ENCODE measurements around the gene SLC10A6. TPM values are rescaled to one million over a fixed set of nuclear protein-coding genes. Genes with fewer than 3 reads are reported as not detected.
A peak's percentile ranks its signal among the peaks of the same experiment; 100 is the strongest.

SLC10A6 gene
- total RNA-seq, 1 donor: under 0.01 TPM

DNA sequence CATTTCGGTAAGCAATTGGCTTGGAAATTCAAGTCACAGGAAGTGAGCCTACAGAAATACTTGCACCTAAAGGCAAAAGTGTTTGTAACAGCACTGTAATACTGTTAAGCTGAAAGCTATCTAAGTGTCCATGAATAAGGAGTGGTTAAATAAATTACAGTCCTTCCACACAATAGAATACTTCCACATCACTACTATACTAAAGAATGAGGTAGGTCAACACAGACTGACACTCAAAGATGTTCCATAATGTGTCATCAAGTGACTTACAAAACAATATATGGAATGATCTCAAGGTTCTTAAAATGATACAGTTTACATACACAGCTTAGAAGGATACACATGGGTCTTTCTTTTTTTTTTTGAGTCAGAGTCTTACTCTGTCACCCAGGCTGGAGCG, 27.0 kb downstream of the SLC10A6 start:
- no peak overlapping the region for H3K4me3 ChIP-seq (ENCODE audit: low read depth, low read length)
- DNase-seq (ENCODE audit: low read depth): no peak
- TF ChIP-seq, protein P1, sequence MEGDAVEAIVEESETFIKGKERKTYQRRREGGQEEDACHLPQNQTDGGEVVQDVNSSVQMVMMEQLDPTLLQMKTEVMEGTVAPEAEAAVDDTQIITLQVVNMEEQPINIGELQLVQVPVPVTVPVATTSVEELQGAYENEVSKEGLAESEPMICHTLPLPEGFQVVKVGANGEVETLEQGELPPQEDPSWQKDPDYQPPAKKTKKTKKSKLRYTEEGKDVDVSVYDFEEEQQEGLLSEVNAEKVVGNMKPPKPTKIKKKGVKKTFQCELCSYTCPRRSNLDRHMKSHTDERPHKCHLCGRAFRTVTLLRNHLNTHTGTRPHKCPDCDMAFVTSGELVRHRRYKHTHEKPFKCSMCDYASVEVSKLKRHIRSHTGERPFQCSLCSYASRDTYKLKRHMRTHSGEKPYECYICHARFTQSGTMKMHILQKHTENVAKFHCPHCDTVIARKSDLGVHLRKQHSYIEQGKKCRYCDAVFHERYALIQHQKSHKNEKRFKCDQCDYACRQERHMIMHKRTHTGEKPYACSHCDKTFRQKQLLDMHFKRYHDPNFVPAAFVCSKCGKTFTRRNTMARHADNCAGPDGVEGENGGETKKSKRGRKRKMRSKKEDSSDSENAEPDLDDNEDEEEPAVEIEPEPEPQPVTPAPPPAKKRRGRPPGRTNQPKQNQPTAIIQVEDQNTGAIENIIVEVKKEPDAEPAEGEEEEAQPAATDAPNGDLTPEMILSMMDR (IDR thresholded peaks at IDR 0.05; ENCODE audit: insufficient read depth, low read depth, low read length): no peak

DNA sequence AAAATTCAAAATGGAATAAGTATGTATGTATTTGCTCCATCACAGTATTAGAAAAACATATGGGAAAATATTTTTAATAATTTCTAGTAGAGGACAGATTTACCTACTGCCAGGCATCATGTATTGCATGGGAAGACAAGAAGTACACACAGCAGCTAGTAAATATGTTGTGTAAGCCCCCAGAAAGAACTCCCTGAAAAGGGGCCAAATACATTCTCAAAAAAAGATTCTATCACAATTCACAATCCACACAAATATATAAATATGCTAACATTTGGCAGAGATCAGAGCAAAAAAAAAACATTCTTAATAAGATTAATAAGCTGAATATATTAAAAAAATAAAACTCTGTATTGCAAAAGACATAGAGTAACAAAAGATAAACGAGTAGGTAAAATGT, 28.0 kb downstream of the SLC10A6 start:
- no peak overlapping the region for H3K4me3 ChIP-seq (ENCODE audit: low read depth, low read length)
- DNase-seq (ENCODE audit: low read depth): peak; percentile 14
- TF ChIP-seq, protein P1 (IDR thresholded peaks at IDR 0.05; ENCODE audit: insufficient read depth, low read depth, low read length): no peak

DNA sequence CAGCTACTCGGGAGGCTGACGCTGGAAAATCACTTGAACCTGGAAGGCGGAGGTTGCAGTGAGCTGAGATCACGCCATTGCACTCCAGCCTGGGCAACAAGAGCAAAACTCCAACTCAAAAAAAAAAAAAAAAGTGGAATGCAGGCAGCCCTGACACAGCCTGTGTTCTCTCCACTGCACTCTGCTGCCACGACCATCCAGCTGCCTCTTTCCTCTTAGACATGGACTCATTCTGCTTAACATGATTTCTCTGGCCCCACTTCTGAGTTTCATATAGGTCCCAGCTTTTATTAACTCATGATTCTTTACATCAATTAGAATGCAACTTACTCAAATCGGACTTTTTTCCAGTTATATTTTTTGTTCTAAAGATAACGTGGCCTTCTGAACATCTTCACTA, 29.6 kb downstream of the SLC10A6 start:
- H3K4me3 ChIP-seq (ENCODE audit: low read depth, low read length): no peak overlapping the region
- DNase-seq (ENCODE audit: low read depth): no peak
- TF ChIP-seq, protein P1 (IDR thresholded peaks at IDR 0.05; ENCODE audit: insufficient read depth, low read depth, low read length): no peak

DNA sequence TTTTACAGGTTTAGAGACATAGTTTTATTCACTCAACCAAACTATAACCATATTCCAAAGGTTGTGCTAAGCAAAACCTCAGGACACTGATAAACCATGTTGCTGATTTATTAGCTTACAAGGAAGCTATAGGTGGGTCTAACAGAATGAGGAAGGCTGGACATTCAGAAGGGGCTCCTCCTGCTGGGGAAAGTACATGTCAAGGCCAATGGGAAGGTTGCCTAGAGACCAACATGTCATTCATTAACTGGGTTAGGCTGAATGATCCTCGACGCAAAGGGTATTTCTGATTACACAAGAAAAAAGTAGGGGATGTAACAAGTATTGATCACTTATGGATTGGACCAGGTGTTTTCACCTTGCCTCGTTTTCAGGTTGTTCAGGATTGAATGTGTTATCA, 30.3 kb downstream of the SLC10A6 start:
- H3K4me3 ChIP-seq (ENCODE audit: low read depth, low read length): no peak overlapping the region
- TF ChIP-seq, protein P1 (IDR thresholded peaks at IDR 0.05; ENCODE audit: insufficient read depth, low read depth, low read length): peak; percentile 3
- no peak for DNase-seq (ENCODE audit: low read depth)

DNA sequence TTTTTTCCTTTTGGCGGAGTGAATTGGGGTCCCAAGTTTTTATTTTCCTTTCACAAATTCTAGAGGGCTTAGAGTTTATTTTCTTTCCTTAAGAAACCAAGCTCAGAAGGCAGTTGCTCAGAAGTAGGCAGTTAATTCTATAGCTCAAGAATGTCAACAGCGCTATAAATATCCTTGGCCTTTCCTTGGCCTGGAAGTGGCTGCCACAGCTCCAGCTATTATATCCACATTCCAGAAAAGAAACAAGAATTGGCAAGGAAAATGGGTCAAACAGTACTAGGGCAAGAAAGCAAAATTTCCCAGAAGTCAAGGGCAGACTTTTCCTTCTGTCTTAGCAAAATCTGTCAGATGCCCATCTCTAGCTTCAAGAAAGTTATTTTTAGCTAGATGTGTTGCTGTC, 31.0 kb downstream of the SLC10A6 start:
- no peak overlapping the region for H3K4me3 ChIP-seq (ENCODE audit: low read depth, low read length)
- peak; percentile 45 for DNase-seq (ENCODE audit: low read depth)
- TF ChIP-seq, protein P1 (IDR thresholded peaks at IDR 0.05; ENCODE audit: insufficient read depth, low read depth, low read length): no peak

DNA sequence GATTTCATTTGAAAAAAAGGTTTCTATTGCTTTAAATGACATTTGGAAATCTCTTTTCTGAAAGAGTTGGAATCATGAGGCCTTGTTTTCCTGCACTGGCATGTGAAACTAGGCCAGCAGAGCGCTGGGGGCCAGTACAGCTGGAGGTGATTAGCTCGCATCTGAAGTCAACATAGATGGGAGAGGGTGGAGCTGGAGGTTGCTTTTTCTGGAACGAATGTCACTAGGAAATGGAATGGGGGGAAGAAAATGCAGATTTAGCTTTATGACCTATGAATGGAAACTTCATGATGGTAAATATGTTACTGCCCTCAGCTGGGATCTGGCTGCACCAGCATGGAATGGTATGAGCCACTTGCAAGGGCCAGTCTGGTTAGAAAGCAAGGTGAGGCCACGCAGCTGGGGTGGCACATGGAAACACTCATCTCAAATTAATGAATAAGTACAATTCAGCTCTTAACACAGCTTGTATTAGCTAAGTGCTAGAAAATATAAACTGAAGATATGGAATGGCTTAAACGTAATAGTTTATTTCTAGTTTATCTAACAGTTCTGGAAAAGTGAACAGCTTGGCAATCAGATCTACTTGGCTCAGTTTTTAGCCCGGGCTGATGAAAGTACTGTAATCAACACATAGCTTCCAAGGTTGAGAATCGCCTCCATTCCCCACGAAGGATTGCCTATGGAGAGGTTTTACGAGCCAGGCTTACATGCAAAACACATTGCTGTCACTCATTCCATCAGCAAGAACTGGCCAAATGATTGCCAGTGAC, 32.5 kb downstream of the SLC10A6 start:
- no peak overlapping the region for H3K4me3 ChIP-seq (ENCODE audit: low read depth, low read length)
- DNase-seq (ENCODE audit: low read depth): peak; percentile 77
- TF ChIP-seq, protein P1 (IDR thresholded peaks at IDR 0.05; ENCODE audit: insufficient read depth, low read depth, low read length): no peak

DNA sequence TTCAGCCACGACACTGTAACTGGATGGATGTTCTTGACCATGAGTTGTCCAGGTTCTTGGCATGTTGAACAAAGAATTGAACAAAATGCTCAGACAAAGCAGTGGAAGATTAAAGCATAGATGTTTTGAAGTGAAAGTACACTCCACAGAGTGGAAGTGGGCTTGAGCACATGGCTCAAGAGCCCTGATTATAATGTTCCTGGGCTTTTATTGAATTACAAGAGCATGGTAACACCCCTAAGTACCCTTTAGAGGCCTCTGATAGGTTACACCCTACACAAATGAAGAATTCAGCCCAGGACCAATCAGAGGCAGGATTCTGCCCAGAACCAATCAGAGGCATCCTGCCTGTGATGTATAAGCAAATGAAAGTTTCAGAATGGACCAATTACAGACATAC, 33.5 kb downstream of the SLC10A6 start:
- DNase-seq (ENCODE audit: low read depth): no peak
- no peak overlapping the region for H3K4me3 ChIP-seq (ENCODE audit: low read depth, low read length)
- TF ChIP-seq, protein P1 (IDR thresholded peaks at IDR 0.05; ENCODE audit: insufficient read depth, low read depth, low read length): no peak

Measured in fibroblast of villous mesenchyme (primary cell).